Peyer's patch (tissue), 4 donors: ENCODE data around the gene NEB. TPM values are rescaled to one million over a fixed set of nuclear protein-coding genes. Genes with fewer than 3 reads are reported as not detected.

Source experiments
- DNase-seq, 3 donors: peaks; one replicate each; pipeline ENCODE4 v3.0.0-alpha.2; 2017 to 2019
- H3K27ac ChIP-seq, 4 donors: fragments of 200-600 bp; sonication (generic); one replicate each; pipeline ENCODE4 v1.5.1; 2016 to 2019
- H3K27me3 ChIP-seq, 2 donors: fragments of 200-600 bp; sonication (generic); one replicate each; pipeline ENCODE4 v1.5.1; 2019
- H3K36me3 ChIP-seq, 3 donors: fragments of 200-600 bp; sonication (generic); one replicate each; pipeline ENCODE4 v1.5.1; 2016 to 2019
- H3K4me1 ChIP-seq, 4 donors: fragments of 200-600 bp; sonication (generic); one replicate each; pipeline ENCODE4 v1.5.1; 2016 to 2019
- H3K4me3 ChIP-seq, 4 donors: fragments of 200-600 bp; sonication (generic); 1 replicate in 3 of 4; 2 replicates in 1 of 4; pipeline ENCODE4 v1.5.1; 2016 to 2019; ENCODE audit warnings: mild to moderate bottlenecking in 1 of 4
- H3K9me3 ChIP-seq, 4 donors: fragments of 200-600 bp; sonication (generic); one replicate each; pipeline ENCODE4 v1.5.1; 2016 to 2019; ENCODE audit warnings: mild to moderate bottlenecking in 1 of 4
- POLR2A ChIP-seq, 2 donors: fragments of 450-650 bp; IDR thresholded peaks; one replicate each; pipeline ENCODE4 v1.5.1; 2017; ENCODE audit warnings: antibody characterized with exemption in 2 of 2, mild to moderate bottlenecking in 2 of 2, moderate library complexity in 2 of 2
- total RNA-seq, 4 donors: library from RNA; depleted of rRNA; stranded (reverse); fragments of >200 nt; gene quantifications; one replicate each; pipeline ENCODE4 v1.1.0, GENCODE V29; 2016
- TF ChIP-seq, protein P1 (sequence below), 6 experiments: fragments of 450-650 bp in 4 of 6; fragments of 200-600 bp in 2 of 6; sonication (generic) in 1 of 6; IDR thresholded peaks; one replicate each; pipeline ENCODE4 v1.5.1; 2017 to 2019; ENCODE audit warnings: antibody characterized with exemption in 6 of 6, mild to moderate bottlenecking in 3 of 6, moderate library complexity in 1 of 6

The NEB gene
- total RNA-seq, 4 donors from 2014 or later, result 2.7 to 5.1 (median 4.2) TPM

DNA sequence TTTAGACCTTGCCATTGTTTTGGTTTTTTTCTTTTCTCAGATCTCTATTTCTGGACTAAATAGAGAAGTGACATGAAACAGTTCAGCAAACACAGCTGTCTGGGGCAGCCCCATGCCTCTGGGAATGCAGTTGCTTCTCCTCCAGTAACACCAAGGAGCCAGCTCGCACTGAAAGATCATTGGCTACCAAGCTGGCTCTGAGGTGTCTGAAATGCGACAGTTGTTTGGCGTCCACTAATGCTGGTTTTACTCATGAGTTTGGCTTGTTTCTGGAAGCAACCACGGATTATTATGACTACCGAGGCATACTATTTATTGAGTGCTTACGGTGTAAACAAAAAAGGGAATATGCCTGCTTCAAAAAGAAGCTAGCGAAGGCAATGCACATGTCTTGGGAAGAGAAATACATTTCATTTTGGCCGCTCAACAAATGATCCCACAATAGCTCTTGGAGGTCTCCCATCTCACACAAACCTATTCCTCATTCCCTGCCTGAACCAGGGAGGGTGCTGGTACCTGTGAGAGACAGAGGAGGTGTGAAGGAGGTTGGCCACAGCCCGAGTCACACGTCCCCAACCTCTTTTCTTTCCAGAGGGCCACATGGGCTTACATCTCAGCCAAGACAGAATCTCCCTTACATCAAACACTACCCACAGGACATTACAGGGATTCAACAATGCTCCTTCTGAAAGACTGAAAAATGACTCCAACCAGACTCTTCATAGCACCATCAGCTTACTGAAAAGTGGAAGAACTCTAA, 37.5 kb upstream of the NEB start:
- Histone ChIP-seq H3K36me3 (no peaks in the 10 kb centered on the region), H3K27ac (peak overlapping the region in 2 of 4 donors; percentile 34 to 68), H3K9me3 (no peaks in the 10 kb centered on the region), H3K27me3 (no peaks in the 10 kb centered on the region), H3K4me1 (peaks cover 0 to 13% (median 4%) of the 10 kb centered on the region in 4 donors), H3K4me3 (no peak overlapping the region)
- TF ChIP-seq, protein P1, sequence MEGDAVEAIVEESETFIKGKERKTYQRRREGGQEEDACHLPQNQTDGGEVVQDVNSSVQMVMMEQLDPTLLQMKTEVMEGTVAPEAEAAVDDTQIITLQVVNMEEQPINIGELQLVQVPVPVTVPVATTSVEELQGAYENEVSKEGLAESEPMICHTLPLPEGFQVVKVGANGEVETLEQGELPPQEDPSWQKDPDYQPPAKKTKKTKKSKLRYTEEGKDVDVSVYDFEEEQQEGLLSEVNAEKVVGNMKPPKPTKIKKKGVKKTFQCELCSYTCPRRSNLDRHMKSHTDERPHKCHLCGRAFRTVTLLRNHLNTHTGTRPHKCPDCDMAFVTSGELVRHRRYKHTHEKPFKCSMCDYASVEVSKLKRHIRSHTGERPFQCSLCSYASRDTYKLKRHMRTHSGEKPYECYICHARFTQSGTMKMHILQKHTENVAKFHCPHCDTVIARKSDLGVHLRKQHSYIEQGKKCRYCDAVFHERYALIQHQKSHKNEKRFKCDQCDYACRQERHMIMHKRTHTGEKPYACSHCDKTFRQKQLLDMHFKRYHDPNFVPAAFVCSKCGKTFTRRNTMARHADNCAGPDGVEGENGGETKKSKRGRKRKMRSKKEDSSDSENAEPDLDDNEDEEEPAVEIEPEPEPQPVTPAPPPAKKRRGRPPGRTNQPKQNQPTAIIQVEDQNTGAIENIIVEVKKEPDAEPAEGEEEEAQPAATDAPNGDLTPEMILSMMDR (IDR thresholded peaks at IDR 0.05), result no peak
- TF ChIP-seq POLR2A (IDR thresholded peaks at IDR 0.05), result no peak
- DNase-seq, result peak in 2 of 3 donors; percentile 83 to 87

DNA sequence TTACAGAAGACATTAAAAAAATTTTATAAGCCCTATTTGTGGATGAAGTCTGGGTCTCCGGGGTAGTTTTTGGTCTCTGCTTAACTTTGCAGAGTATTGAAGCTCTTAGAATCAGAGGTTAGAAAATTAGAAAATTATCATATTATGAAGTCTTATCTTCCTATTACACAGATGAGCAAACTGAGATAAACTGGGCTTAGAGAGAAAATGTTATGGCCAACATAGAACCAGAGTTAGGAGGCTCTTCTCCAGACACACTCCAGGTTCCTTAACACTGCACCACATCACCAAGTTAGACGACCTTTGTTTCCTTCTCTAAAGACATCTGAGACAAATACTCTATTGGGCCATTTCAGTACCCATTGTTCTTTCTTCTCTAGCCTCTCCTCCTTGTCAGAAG, 36.7 kb upstream of the NEB start:
- H3K36me3 ChIP-seq, result no peaks in the 10 kb centered on the region
- no peaks in the 10 kb centered on the region for H3K9me3 ChIP-seq
- peaks cover 0 to 16% (median 5%) of the 10 kb centered on the region in 4 donors for H3K4me1 ChIP-seq
- H3K27ac ChIP-seq, result peak overlapping the region in 2 of 4 donors; percentile 34 to 68
- no peaks in the 10 kb centered on the region for H3K27me3 ChIP-seq
- no peak for TF ChIP-seq POLR2A (IDR thresholded peaks at IDR 0.05)
- TF ChIP-seq, protein P1 (IDR thresholded peaks at IDR 0.05), result no peak
- no peak overlapping the region for H3K4me3 ChIP-seq
- no peak for DNase-seq

DNA sequence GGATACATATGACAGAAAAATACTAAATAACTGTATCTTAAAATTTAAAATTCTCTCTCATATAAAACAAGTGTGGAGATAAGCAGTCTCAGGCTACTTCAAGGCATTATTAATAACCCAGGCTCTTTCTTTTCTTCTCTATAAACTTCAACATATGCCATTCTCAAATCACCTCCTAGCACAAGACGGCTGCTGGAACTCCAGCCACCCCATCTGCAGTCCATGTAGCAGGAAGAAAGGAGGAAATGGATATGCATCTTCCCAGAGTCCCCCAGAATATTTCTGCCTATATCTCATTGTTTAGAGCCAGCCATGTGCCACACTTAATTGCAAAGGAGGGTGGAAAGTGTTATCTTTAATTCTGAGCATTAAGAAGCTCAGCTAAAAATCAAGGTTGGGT, 35.3 kb upstream of the NEB start:
- Histone ChIP-seq H3K27ac (no peak overlapping the region), H3K9me3 (no peaks in the 10 kb centered on the region), H3K27me3 (no peaks in the 10 kb centered on the region), H3K4me3 (no peak overlapping the region), H3K4me1 (peaks cover 0 to 19% (median 5%) of the 10 kb centered on the region in 4 donors), H3K36me3 (no peaks in the 10 kb centered on the region)
- no peak for TF ChIP-seq POLR2A (IDR thresholded peaks at IDR 0.05)
- TF ChIP-seq, protein P1 (IDR thresholded peaks at IDR 0.05), result no peak
- no peak for DNase-seq

DNA sequence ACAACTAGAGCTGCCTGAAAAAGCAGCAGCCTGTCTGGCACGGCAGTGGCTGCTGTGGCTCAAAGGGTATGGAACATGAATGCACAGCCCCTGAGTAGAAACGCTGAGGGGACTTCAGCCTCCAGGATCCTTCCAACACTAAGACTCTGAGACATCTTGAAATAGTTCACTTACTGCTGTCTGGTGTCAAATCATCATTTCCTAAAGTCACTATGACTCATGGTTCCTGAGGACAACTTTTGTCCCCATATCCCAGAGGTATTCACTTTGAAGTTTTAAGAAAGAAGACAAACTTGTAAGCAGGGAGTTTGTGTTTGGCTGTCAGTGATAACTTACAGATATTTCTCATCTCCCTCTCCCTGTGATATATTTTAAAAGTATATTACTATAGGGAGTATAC, 33.3 kb upstream of the NEB start:
- DNase-seq, result no peak
- Histone ChIP-seq H3K4me1 (peaks cover 0 to 19% (median 5%) of the 10 kb centered on the region in 4 donors), H3K9me3 (no peaks in the 10 kb centered on the region), H3K4me3 (no peak overlapping the region), H3K27ac (peak overlapping the region in 1 of 4 donors; percentile 62), H3K36me3 (no peaks in the 10 kb centered on the region), H3K27me3 (no peaks in the 10 kb centered on the region)
- TF ChIP-seq POLR2A (IDR thresholded peaks at IDR 0.05), result no peak
- TF ChIP-seq, protein P1 (IDR thresholded peaks at IDR 0.05), result no peak

DNA sequence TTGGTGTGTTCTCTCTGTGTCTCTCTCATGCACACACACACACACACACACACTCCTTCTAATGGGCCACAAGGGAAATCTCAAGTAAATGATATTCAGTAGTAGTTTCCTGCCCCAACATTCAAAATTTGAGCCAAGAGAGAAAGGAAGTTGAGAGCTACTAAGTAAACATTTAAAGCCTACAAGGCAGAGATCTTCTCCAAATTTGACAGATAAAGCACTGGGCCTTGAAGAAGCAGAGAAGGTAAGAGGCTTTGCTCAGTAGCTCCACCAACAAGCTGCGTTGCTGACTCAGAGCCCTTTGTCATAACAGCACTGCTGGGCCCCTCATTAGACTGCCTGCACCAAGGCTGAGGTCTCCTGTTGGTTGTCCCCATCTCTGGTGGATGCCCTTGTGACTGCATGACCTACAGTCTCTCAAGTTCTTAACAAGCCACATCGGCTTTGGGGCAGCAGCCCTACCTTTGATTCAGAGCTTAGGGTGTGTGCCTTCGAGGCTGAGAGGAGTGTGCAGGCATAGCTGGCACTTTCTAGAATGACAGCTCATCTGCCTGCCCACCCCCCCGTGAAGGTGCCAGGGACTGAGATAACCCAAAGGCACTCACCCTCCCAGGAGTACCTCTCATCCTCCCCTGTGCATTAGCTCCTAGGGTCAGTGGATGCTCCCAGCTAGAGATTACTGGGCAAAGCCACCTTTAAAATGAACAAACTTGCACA, 32.3 kb upstream of the NEB start:
- TF ChIP-seq POLR2A (IDR thresholded peaks at IDR 0.05), result no peak
- TF ChIP-seq, protein P1 (IDR thresholded peaks at IDR 0.05), result no peak
- Histone ChIP-seq H3K36me3 (no peaks in the 10 kb centered on the region), H3K27ac (peak overlapping the region in 2 of 4 donors; percentile 1 to 62), H3K4me3 (no peak overlapping the region), H3K4me1 (peaks cover 0 to 13% (median 3%) of the 10 kb centered on the region in 4 donors), H3K27me3 (no peaks in the 10 kb centered on the region), H3K9me3 (no peaks in the 10 kb centered on the region)
- peak in 1 of 3 donors; percentile 22 for DNase-seq
